Measurements from ENCODE around the gene KIF4A. TPM values are rescaled to one million over a fixed set of nuclear protein-coding genes. Genes with fewer than 3 reads are reported as not detected.
"Not testable (repeated sequence)": the region's sequence is repeated elsewhere in the genome, so short reads cannot be mapped to it uniquely, and the experiment has no call there.

The KIF4A gene
- total RNA-seq, 4 donors from 2014 or later: 1.3 to 17.3 (median 4.6) TPM

- Histone ChIP-seq H3K4me3 (no peak overlapping the region), H3K4me1 (no peaks in the 10 kb centered on the region), H3K9me3 (no peaks in the 10 kb centered on the region), H3K36me3 (no peaks in the 10 kb centered on the region), H3K27ac (no peak overlapping the region), H3K27me3 (no peaks in the 10 kb centered on the region)
- TF ChIP-seq POLR2A (IDR thresholded peaks at IDR 0.05) (no peak), CTCF (IDR thresholded peaks at IDR 0.05) (no peak)
- DNase-seq: no peak
Observed at GRCh38 chrX:70331161-70331560, 41.3 kb downstream of the KIF4A start.

GRCh38 chrX:70332600-70332999, 42.7 kb downstream of the KIF4A start:
- H3K36me3 ChIP-seq: no peaks in the 10 kb centered on the region
- H3K27me3 ChIP-seq: no peaks in the 10 kb centered on the region
- no peak overlapping the region for H3K27ac ChIP-seq
- H3K4me3 ChIP-seq: no peak overlapping the region
- DNase-seq: no peak
- no peaks in the 10 kb centered on the region for H3K4me1 ChIP-seq
- TF ChIP-seq POLR2A (IDR thresholded peaks at IDR 0.05) (no peak), CTCF (IDR thresholded peaks at IDR 0.05) (no peak)
- H3K9me3 ChIP-seq: no peaks in the 10 kb centered on the region

- no peaks in the 10 kb centered on the region for H3K9me3 ChIP-seq
- H3K27ac ChIP-seq: no peak overlapping the region
- H3K4me1 ChIP-seq: no peaks in the 10 kb centered on the region
- no peaks in the 10 kb centered on the region for H3K36me3 ChIP-seq
- no peak overlapping the region for H3K4me3 ChIP-seq
- no peak for DNase-seq
- TF ChIP-seq POLR2A (IDR thresholded peaks at IDR 0.05): no peak
- TF ChIP-seq CTCF (IDR thresholded peaks at IDR 0.05): no peak
- H3K27me3 ChIP-seq: no peaks in the 10 kb centered on the region
Observed at GRCh38 chrX:70336767-70337166, 46.9 kb downstream of the KIF4A start.

- Histone ChIP-seq H3K9me3 (no peaks in the 10 kb centered on the region), H3K27ac (no peak overlapping the region), H3K4me1 (no peaks in the 10 kb centered on the region), H3K4me3 (no peak overlapping the region), H3K36me3 (no peaks in the 10 kb centered on the region), H3K27me3 (no peaks in the 10 kb centered on the region)
- TF ChIP-seq POLR2A (IDR thresholded peaks at IDR 0.05) (no peak), CTCF (IDR thresholded peaks at IDR 0.05) (no peak)
- no peak for DNase-seq
Observed at GRCh38 chrX:70338290-70338689, 48.4 kb downstream of the KIF4A start.

GRCh38 chrX:70343435-70343834, 53.5 kb downstream of the KIF4A start:
- Histone ChIP-seq H3K27ac (no peak overlapping the region), H3K4me1 (no peaks in the 10 kb centered on the region), H3K36me3 (no peaks in the 10 kb centered on the region), H3K4me3 (no peak overlapping the region), H3K9me3 (no peaks in the 10 kb centered on the region), H3K27me3 (no peaks in the 10 kb centered on the region)
- TF ChIP-seq CTCF (IDR thresholded peaks at IDR 0.05) (no peak), POLR2A (IDR thresholded peaks at IDR 0.05) (no peak)
- DNase-seq: no peak

- no peak for DNase-seq
- no peaks in the 10 kb centered on the region for H3K4me1 ChIP-seq
Observed at GRCh38 chrX:70346418-70347070, 56.6 kb downstream of the KIF4A start.

GRCh38 chrX:70348825-70349224, 58.9 kb downstream of the KIF4A start:
- H3K27me3 ChIP-seq, H3K4me1 ChIP-seq, H3K9me3 ChIP-seq, H3K36me3 ChIP-seq, H3K4me3 ChIP-seq, DNase-seq, H3K27ac ChIP-seq: not testable (repeated sequence)

More at GRCh38 chrX:70346418-70347070, 56.6 kb downstream of the KIF4A start:
- Histone ChIP-seq H3K9me3 (no peaks in the 10 kb centered on the region), H3K4me3 (no peak overlapping the region), H3K36me3 (no peaks in the 10 kb centered on the region), H3K27ac (no peak overlapping the region), H3K27me3 (no peaks in the 10 kb centered on the region)
- no peak for TF ChIP-seq POLR2A (IDR thresholded peaks at IDR 0.05)
- no peak for TF ChIP-seq CTCF (IDR thresholded peaks at IDR 0.05)

GRCh38 chrX:70349367-70350125, 59.6 kb downstream of the KIF4A start:
- H3K36me3 ChIP-seq, H3K4me1 ChIP-seq, H3K4me3 ChIP-seq, H3K27ac ChIP-seq, H3K9me3 ChIP-seq, H3K27me3 ChIP-seq, DNase-seq: not testable (repeated sequence)

All from Peyer's patch (tissue), 4 donors.